PC-3 (cell line): Measurements from ENCODE around the gene DRD1.

Source experiments
- CTCF ChIP-seq: fragments of 300-600 bp; sonication (generic); conservative IDR thresholded peaks from 2 replicates; pipeline ENCODE4 v1.5.1; 2017; ENCODE audit warnings: antibody characterized with exemption, low read depth, mild to moderate bottlenecking, low read length
- EZH2 ChIP-seq: fragments of 300-600 bp; sonication (generic); IDR thresholded peaks from one replicate; pipeline ENCODE4 v1.6.1; 2017; ENCODE audit warnings: antibody characterized with exemption, mild to moderate bottlenecking, low read length; ENCODE audit not compliant: unreplicated experiment

GRCh38 chr5:175487514-175488222 lies 43.7 kb upstream of the DRD1 start:
- TF ChIP-seq CTCF (no peak), EZH2 (no peak)
